ENCODE measurements around the gene AHCYL2.

Gene AHCYL2

GRCh38 chr7:129210256-129210988 lies 14.4 kb upstream of the AHCYL2 start:
- Histone ChIP-seq H3K36me3 (ENCODE audit: insufficient read depth, low read length) (peaks cover 17% of the 10 kb centered on the region; the same call in 1 of the 2 replicates), H3K9me2 (replicated peaks; ENCODE audit: low read depth, low read length) (no peaks in the 10 kb centered on the region), H3K9me3 (ENCODE audit: insufficient read depth, low read depth, low read length) (no peaks in the 10 kb centered on the region), H3K79me2 (ENCODE audit: insufficient read depth, low read length) (no peaks in the 10 kb centered on the region), H3K4me3 (ENCODE audit: low read length, poor library complexity, severe bottlenecking) (no peak overlapping the region), H3K4me1 (ENCODE audit: insufficient read depth, low read length, poor library complexity, severe bottlenecking) (no peaks in the 10 kb centered on the region), H3K9ac (ENCODE audit: low read depth, low read length, poor library complexity, severe bottlenecking) (no peak overlapping the region), H2AFZ (ENCODE audit: low read length) (no peak overlapping the region), H4K20me1 (ENCODE audit: insufficient read depth, low read length, poor library complexity, severe bottlenecking) (no peaks in the 10 kb centered on the region), H3K4me2 (ENCODE audit: low read depth, low read length, poor library complexity, severe bottlenecking) (no peak overlapping the region), H3K27me3 (ENCODE audit: insufficient read depth, low read length, poor library complexity, severe bottlenecking) (no peaks in the 10 kb centered on the region), H3F3A (ENCODE audit: low read depth) (no peaks in the 10 kb centered on the region)
- TF ChIP-seq EZH2phosphoT487 (IDR thresholded peaks at IDR 0.05; ENCODE audit: borderline replicate concordance) (no peak), CTCF (conservative IDR thresholded peaks at IDR 0.05; ENCODE audit: low read length) (peak; percentile 83)

DNA sequence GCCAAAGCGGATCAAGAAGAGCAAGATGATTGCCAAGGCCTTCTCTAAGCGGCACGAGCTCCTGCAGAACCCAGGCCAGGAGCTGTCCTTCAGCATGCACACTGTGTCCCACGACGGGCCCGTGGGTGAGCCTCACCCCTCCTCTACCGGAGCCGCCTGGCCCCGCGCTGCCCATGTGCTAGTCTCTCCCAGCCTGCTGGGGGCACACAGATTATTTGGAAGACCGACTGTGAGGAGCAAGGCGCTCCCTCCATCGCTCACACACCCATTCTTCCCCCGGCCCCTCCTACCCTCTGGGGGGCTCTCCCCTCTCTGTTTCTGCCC lies 13.9 kb upstream of the AHCYL2 start:
- Histone ChIP-seq H4K20me1 (ENCODE audit: insufficient read depth, low read length, poor library complexity, severe bottlenecking) (no peaks in the 10 kb centered on the region), H3K4me1 (ENCODE audit: insufficient read depth, low read length, poor library complexity, severe bottlenecking) (no peaks in the 10 kb centered on the region), H3K36me3 (ENCODE audit: insufficient read depth, low read length) (peaks cover 11% of the 10 kb centered on the region; the same call in 1 of the 2 replicates), H3K4me2 (ENCODE audit: low read depth, low read length, poor library complexity, severe bottlenecking) (no peak overlapping the region), H2AFZ (ENCODE audit: low read length) (no peak overlapping the region), H3K9ac (ENCODE audit: low read depth, low read length, poor library complexity, severe bottlenecking) (no peak overlapping the region), H3K9me3 (ENCODE audit: insufficient read depth, low read depth, low read length) (no peaks in the 10 kb centered on the region), H3K27me3 (ENCODE audit: insufficient read depth, low read length, poor library complexity, severe bottlenecking) (no peaks in the 10 kb centered on the region), H3K4me3 (ENCODE audit: low read length, poor library complexity, severe bottlenecking) (no peak overlapping the region), H3K9me2 (replicated peaks; ENCODE audit: low read depth, low read length) (no peaks in the 10 kb centered on the region), H3F3A (ENCODE audit: low read depth) (no peaks in the 10 kb centered on the region), H3K79me2 (ENCODE audit: insufficient read depth, low read length) (no peaks in the 10 kb centered on the region)
- no peak for TF ChIP-seq EZH2phosphoT487 (IDR thresholded peaks at IDR 0.05; ENCODE audit: borderline replicate concordance)
- TF ChIP-seq CTCF (conservative IDR thresholded peaks at IDR 0.05; ENCODE audit: low read length) = no peak

DNA sequence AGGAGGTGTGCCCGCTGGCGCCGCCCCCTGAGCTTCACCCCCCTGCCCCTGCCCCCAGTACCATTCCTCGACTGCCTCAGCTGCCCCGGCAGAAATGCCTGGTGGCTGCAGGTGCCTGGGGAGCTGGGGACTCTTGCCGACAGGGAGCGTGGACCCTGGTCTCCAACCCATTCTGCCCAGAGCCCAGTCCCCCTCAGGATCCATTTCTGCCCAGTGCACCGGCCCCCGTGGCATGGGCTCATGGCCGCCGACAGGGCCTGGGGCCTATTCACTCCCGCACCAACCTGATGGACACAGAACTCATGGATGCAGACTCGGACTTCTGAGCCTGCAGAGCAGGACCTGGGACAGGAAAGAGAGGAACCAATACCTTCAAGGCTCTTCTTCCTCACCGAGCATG lies 12.7 kb upstream of the AHCYL2 start:
- no peak overlapping the region for H2AFZ ChIP-seq (ENCODE audit: low read length)
- no peak for TF ChIP-seq CTCF (conservative IDR thresholded peaks at IDR 0.05; ENCODE audit: low read length)
- TF ChIP-seq EZH2phosphoT487 (IDR thresholded peaks at IDR 0.05; ENCODE audit: borderline replicate concordance) = no peak
- no peak overlapping the region for H3K4me3 ChIP-seq (ENCODE audit: low read length, poor library complexity, severe bottlenecking)
- no peaks in the 10 kb centered on the region for H4K20me1 ChIP-seq (ENCODE audit: insufficient read depth, low read length, poor library complexity, severe bottlenecking)
- H3K4me1 ChIP-seq (ENCODE audit: insufficient read depth, low read length, poor library complexity, severe bottlenecking) = no peaks in the 10 kb centered on the region
- no peaks in the 10 kb centered on the region for H3K27me3 ChIP-seq (ENCODE audit: insufficient read depth, low read length, poor library complexity, severe bottlenecking)
- no peak overlapping the region for H3K9ac ChIP-seq (ENCODE audit: low read depth, low read length, poor library complexity, severe bottlenecking)
- H3F3A ChIP-seq (ENCODE audit: low read depth) = no peaks in the 10 kb centered on the region
- H3K4me2 ChIP-seq (ENCODE audit: low read depth, low read length, poor library complexity, severe bottlenecking) = no peak overlapping the region
- no peaks in the 10 kb centered on the region for H3K9me2 ChIP-seq (replicated peaks; ENCODE audit: low read depth, low read length)
- H3K36me3 ChIP-seq (ENCODE audit: insufficient read depth, low read length) = peaks cover 4% of the 10 kb centered on the region; the same call in 1 of the 2 replicates
- H3K79me2 ChIP-seq (ENCODE audit: insufficient read depth, low read length) = no peaks in the 10 kb centered on the region
- H3K9me3 ChIP-seq (ENCODE audit: insufficient read depth, low read depth, low read length) = no peaks in the 10 kb centered on the region

All from Loucy (cell line).